Activated CD4-positive, alpha-beta T cell treated with anti-CD3 and anti-CD28 coated beads, Interleukin-2, amount 50 U/mL, for 1 hour (primary cell): ENCODE measurements around the gene TARBP2.

ENCODE experiments used
- DNase-seq: peaks from one replicate; pipeline ENCODE4 v3.0.0-alpha.2; 2020

TARBP2 gene

GRCh38 chr12:53496752-53497032 is 4.4 kb upstream of the TARBP2 start:
- no peak for DNase-seq

DNA sequence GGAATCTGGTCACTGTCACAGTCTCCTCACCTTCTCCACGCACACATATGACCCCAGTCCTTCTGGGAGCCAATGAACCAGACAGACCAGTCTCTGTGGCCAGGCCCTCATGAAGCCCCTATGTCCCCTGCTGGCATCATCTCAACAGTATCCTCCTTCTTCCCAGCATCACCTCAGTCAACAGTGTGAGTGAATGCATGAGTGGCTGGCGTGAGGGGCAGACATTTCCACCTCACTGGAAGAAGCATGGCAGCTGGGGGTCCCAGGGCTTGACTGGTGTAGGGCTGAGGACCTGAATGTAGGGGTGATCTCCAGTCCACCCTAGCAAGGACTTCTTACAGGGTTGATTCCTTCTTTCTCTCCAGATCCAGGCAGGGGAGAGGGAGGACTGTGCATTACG is 3.6 kb upstream of the TARBP2 start:
- DNase-seq = no peak

- no peak for DNase-seq
Observed at GRCh38 chr12:53498235-53498630, 2.9 kb upstream of the TARBP2 start.

GRCh38 chr12:53499266-53500141 is 1.6 kb upstream of the TARBP2 start, which contains the start of gene MAP3K12:
Gene MAP3K12 (minus strand): TSS chr12:53499458. CDS start chr12:53487391, 12,067 bp downstream.
- DNase-seq = peak; percentile 44

DNA sequence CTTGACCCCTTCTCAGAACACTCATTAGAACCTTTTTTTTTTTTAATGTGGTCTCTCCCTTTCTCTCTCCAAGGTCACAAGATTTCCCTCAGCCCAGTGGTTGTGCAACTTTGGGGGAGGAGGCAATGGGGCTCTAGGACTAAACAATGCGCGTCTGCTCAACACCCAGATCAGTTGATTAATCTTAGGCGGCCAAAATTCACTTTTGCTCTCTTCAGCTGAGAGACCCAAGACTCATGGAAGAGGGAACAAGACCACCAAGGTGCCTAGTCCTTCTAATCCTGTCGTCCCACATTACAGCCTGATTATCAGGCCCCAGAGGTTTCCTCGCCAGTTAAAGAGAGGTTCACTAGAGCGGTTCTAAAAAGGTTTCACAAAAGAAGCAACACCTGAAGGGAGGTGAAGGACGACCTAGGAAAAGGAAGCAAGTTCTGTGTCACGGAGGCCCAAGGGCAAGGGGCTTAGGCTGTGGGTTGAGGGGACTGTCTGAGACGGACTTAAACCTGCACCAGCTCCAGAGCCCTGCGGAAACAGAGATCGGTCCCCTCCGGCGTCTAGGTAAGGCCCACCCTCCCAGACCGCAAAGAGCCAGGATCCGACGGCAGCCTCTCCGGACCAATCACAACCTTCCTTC is 824 bp upstream of the TARBP2 start:
- no peak for DNase-seq

GRCh38 chr12:53501615-53502181 is 615 bp downstream of the TARBP2 start:
- DNase-seq = no peak

DNA sequence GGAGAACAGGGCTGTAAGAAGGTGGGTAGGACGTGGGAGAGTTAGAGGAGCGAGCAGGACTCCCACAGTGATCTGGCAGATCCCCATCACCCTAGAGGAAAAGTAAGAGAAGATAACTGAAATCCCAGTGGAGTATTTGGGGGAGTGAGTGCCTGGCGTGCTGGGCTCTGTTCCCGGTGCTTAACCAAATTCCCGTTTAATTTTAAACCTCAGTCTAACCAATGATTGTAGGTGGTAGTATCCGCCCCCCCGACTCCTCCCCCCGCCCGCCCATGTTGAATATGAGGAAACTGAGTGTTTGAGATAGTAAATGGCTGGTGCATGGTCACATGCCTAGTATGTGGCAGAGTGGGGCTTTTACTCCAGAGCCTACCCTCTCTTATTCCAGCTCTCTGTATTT is 1.2 kb downstream of the TARBP2 start:
- DNase-seq = no peak

- no peak for DNase-seq
Observed at GRCh38 chr12:53502983-53503728, 2.1 kb downstream of the TARBP2 start.

GRCh38 chr12:53504004-53504920 is 3.2 kb downstream of the TARBP2 start:
- DNase-seq = no peak

GRCh38 chr12:53505086-53505485 is 4.0 kb downstream of the TARBP2 start:
- no peak for DNase-seq

- DNase-seq = no peak
Observed at GRCh38 chr12:53505555-53506449, 4.7 kb downstream of the TARBP2 start.

GRCh38 chr12:53506450-53506785 is 5.3 kb downstream of the TARBP2 start:
- DNase-seq = no peak

DNA sequence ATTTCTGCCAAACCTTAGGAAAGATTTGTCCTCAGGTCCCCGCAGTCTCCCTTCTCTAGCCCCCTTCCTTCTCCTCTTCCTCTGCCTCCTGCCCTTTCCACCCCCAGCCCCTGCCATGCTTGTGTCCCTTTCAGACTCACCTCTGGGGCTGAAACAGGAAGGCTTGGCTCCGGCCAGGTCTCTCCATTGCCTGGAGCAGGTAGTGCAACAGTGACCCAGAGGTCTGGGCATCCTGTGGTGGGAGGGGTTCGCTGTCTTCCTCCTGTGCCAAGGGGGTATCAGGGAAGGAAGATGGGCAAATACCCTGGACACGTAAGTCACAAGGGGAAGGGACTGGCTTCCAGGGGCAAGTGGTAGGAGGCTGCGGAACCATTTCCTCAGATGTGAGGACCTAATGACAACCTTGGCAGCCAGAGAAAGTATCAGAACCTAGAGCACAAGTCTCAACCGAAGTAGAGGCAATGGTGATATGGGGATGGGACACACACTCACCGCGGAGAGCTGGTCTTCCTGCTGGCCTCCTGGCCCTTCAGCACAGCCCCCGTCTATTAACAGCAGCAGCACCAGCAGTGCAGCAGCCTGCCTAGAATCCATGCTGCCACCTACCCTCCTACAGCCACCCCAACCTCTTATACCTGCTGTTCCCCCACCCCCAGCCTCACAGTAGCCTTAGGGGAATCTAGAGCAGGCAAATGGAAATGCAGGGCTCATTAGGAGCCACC is 6.0 kb downstream of the TARBP2 start, which contains the start of gene NPFF:
TSS of gene NPFF (minus strand) at position 604 of the 722 bp plus-strand sequence. CDS start at position 594, 10 bp downstream.
- DNase-seq = no peak

DNA sequence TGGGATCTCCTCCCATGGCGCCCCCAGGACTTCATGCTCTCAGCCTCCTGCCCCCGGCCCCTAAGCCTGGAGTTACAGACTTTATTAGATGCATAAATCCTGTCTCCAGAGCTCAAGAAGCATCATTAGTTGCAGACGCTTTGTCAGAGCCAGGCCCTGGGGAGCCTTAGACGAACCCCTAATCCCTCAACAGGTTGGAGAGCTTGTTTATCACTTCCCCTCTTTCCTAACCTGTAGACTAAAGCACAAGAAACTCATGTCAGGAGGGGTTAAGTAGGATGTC is 6.5 kb downstream of the TARBP2 start:
- no peak for DNase-seq

- DNase-seq = peak; percentile 81
Observed at GRCh38 chr12:53508534-53509170, 7.6 kb downstream of the TARBP2 start.

GRCh38 chr12:53510181-53510812 is 9.2 kb downstream of the TARBP2 start:
- no peak for DNase-seq

- no peak for DNase-seq
Observed at GRCh38 chr12:53513712-53514410, 12.8 kb downstream of the TARBP2 start.

DNA sequence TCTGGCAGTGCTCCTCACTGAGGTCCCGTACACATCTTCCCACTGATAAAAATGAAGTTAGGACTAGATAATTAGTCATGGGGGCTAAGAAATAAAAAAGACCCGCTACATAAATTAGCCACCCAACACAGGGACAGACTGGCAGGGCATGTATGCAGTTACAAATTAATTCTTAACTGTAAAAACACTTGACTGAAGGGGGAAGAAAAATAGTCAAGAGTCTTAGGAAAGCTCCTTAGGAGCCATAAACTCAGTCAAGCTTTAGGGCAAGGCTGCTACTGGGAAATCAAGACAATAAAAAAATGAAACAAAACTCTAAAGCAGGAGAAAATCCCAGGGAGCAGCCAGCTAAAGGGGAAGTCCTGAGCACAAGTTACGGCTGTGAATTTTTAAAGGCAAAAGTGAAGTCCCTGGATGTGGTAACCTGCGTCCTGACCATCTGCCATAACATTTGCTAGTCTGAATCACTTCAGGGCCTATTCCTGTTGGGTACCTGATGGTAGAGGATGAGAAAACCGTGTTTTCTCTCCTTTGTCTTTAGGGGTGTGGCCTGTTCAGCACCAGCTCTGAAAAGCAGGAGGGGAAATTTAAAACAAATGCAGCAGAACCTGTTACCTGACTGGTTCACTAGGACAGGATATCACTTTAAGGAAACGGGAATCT is 13.7 kb downstream of the TARBP2 start:
- DNase-seq = no peak

- no peak for DNase-seq
Observed at GRCh38 chr12:53515291-53515680, 14.2 kb downstream of the TARBP2 start.
